ENCODE data around the gene SLC9A1. TPM values are rescaled to one million over a fixed set of nuclear protein-coding genes. Genes with fewer than 3 reads are reported as not detected.

The SLC9A1 gene
- total RNA-seq, 6 experiments from 2014 or later, result 1.7 to 4.3 (median 3.0) TPM

- H3K9me3 ChIP-seq, result no peaks in the 10 kb centered on the region
- no peak overlapping the region for H3K4me3 ChIP-seq
- intact Hi-C loops (cut with DNase I), result no loop called here
- H3K27ac ChIP-seq, result no peak overlapping the region
- H3K4me1 ChIP-seq, result no peaks in the 10 kb centered on the region
- 100% methylated on average over 1 of the region's 12 CpGs for WGBS (ENCODE audit: insufficient coverage, low coverage, low lambda C conversion rate, missing lambda C conversion rate)
- DNase-seq, result no peak
- no peak for ATAC-seq
- TF ChIP-seq CTCF (IDR thresholded peaks at IDR 0.05) (no peak), POLR2A (IDR thresholded peaks at IDR 0.05) (no peak)
- H3K27me3 ChIP-seq, result no peaks in the 10 kb centered on the region
- no peaks in the 10 kb centered on the region for H3K36me3 ChIP-seq
Observed at GRCh38 chr1:27070390-27071048, 84.4 kb downstream of the SLC9A1 start.

GRCh38 chr1:27068922-27069321, 86.0 kb downstream of the SLC9A1 start:
- DNase-seq, result no peak
- no peaks in the 10 kb centered on the region for H3K4me1 ChIP-seq
- no peak overlapping the region for H3K4me3 ChIP-seq
- ATAC-seq, result no peak
- intact Hi-C loops (cut with DNase I), result no loop called here
- H3K27ac ChIP-seq, result no peak overlapping the region
- no peaks in the 10 kb centered on the region for H3K9me3 ChIP-seq
- 90% methylated on average over 3 of the region's 4 CpGs for WGBS (ENCODE audit: insufficient coverage, low coverage, low lambda C conversion rate, missing lambda C conversion rate)
- H3K36me3 ChIP-seq, result no peaks in the 10 kb centered on the region
- no peaks in the 10 kb centered on the region for H3K27me3 ChIP-seq
- TF ChIP-seq POLR2A (IDR thresholded peaks at IDR 0.05) (no peak), CTCF (IDR thresholded peaks at IDR 0.05) (no peak)

GRCh38 chr1:27065999-27066630, 88.8 kb downstream of the SLC9A1 start:
- no peak for DNase-seq
- Histone ChIP-seq H3K27ac (no peak overlapping the region), H3K4me3 (no peak overlapping the region), H3K9me3 (no peaks in the 10 kb centered on the region), H3K27me3 (no peaks in the 10 kb centered on the region), H3K36me3 (no peaks in the 10 kb centered on the region), H3K4me1 (no peaks in the 10 kb centered on the region)
- no peak for ATAC-seq
- intact Hi-C loops (cut with DNase I), result no loop called here
- WGBS (ENCODE audit: insufficient coverage, low coverage, low lambda C conversion rate, missing lambda C conversion rate), result 89% methylated on average over 3 of the region's 5 CpGs
- TF ChIP-seq POLR2A (IDR thresholded peaks at IDR 0.05) (no peak), CTCF (IDR thresholded peaks at IDR 0.05) (no peak)

GRCh38 chr1:27060891-27061290, 94.0 kb downstream of the SLC9A1 start:
- no peaks in the 10 kb centered on the region for H3K36me3 ChIP-seq
- no peaks in the 10 kb centered on the region for H3K9me3 ChIP-seq
- no peaks in the 10 kb centered on the region for H3K27me3 ChIP-seq
- no peaks in the 10 kb centered on the region for H3K4me1 ChIP-seq
- H3K4me3 ChIP-seq, result no peak overlapping the region
- ATAC-seq (no peak), DNase-seq (no peak)
- 81% methylated on average over 7 of the region's 8 CpGs for WGBS (ENCODE audit: insufficient coverage, low coverage, low lambda C conversion rate, missing lambda C conversion rate)
- H3K27ac ChIP-seq, result no peak overlapping the region
- intact Hi-C loops (cut with DNase I), result no loop called here
- TF ChIP-seq CTCF (IDR thresholded peaks at IDR 0.05) (no peak), POLR2A (IDR thresholded peaks at IDR 0.05) (no peak)

All from right lobe of liver (tissue), 6 donors.